GM08714 (cell line): ENCODE data around the gene MPZL1.

Experiments used
- H3K4me3 ChIP-seq: fragments of 200-500 bp; sonication (Bioruptor generic); 2 replicates; pipeline ENCODE4 v1.5.1; 2014; ENCODE audit warnings: mild to moderate bottlenecking, low read length, inconsistent platforms
- ZNF274 ChIP-seq: IDR thresholded peaks from 2 replicates; pipeline ENCODE4 v1.6.1; 2012; ENCODE audit warnings: mild to moderate bottlenecking, low read depth, low read length

The MPZL1 gene

DNA sequence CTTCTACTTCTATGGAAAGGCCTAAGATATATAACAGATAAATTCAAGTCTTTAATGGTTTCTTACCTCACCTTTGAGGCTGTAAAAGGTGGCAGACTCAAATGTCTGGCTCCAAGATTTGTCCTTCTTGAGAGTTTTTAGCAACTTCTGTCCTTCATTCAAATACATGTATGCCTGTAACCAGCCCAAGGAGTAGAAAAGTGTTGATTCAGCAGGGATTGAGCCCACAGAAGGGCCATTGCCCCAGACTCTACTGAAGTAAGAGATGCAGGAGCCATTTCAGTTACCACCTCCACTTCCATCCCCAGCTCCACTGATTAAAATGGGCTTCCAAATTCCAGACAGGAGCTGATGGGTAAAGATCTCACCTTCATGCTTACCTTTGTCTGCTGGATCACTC is 112.1 kb downstream of the MPZL1 start:
- TF ChIP-seq ZNF274: no peak
- no peak overlapping the region for H3K4me3 ChIP-seq

DNA sequence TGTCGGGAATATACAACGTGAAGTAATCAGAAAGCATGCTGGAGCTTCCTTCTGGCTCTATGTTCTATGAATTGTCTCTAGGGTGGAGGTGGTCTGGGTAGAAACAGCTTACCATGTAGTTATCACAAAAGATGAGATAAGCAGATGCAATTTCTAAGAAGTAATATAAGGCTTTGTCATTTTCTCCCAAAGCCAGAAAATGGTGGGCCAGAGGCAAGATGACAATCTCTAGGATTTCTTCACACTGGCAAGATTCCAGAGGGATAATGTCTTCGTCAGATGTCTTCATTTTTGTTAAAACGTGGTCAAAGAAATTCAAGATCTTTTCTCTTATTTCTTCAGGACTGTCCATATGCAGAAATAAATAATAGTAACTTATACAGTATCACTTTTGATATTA is 114.4 kb downstream of the MPZL1 start:
- no peak overlapping the region for H3K4me3 ChIP-seq
- TF ChIP-seq ZNF274: no peak

DNA sequence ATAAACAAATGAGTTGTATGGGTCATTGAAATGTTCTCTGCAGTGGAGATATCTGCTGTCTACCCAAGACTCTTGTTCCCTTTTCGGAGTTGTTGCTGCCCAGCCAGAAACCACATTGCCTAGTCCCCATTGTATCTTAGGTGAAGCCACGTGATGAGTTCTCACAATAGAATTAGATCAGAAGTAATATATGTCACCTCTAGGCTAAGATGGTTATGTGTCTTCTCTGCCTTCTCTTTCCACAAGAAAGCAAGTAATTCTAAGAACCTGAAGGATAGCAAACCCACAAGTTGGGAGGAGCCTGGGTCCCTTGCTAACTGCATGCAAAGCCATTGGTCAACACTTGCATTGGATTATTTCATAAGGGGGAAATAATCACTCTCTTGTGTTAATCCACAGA is 115.5 kb downstream of the MPZL1 start:
- TF ChIP-seq ZNF274: no peak

DNA sequence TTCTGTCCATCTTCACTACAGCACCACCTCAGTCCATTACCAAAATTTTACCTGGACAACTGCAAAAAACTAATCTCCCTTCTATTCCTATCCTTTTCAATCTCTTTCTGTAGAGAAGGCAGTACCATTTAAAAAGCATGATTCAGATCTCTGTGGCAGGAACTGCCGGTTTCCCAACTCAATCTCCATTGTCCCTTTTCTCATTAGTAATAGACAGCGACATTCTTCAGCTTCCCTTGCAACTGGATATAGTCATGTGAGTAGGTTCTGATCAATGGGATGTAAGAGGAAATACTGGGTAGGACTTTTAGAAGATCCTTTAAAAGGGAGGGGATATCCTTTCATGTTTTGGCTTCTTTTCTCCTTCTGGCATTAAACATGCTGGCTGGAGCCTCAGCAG is 117.2 kb downstream of the MPZL1 start:
- no peak overlapping the region for H3K4me3 ChIP-seq
- no peak for TF ChIP-seq ZNF274

More for the DNA sequence above, 115.5 kb downstream of the MPZL1 start:
- H3K4me3 ChIP-seq: no peak overlapping the region
